ENCODE data around the gene CD69.
A peak's percentile ranks its signal among the peaks of the same experiment; 100 is the strongest.

CD69 gene

DNA sequence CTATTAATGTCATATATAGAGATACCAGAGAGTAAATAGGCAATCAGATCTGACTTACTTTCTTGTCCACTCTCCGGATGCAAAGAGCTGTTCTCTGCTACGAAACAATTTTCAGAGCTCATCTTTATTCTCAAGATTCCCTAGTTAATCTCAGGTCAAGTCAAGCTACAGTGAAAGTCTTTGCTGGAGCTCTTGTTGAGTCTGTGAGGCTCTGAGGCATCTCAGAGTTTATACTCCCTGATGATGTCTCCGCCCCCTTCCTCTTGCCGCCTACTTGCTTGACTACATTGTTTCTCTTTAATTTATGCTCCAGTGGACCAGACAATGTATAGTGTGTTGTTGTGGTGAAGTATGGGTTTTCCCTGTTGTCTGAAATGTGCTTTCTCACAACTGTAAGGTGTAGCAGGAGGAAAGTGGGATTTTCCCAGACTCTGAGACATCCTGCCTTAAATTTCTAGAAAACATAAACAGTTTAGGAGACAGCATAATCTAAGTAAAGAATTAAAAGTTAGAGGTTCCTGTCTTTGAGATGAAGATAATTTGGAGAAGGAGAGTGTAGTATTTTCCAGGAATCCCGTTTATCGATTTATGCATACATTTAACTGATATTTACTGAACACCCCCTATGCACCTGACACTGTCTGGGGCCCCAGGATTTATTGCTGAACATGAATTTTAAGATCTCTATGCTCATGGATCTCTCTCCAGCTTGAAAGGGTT lies at the start of gene CD69:
TSS of gene CD69 (minus strand) at position 203 of the 720 bp plus-strand sequence. CDS start at position 122, 81 bp downstream.
- DNase-seq: no peak

DNA sequence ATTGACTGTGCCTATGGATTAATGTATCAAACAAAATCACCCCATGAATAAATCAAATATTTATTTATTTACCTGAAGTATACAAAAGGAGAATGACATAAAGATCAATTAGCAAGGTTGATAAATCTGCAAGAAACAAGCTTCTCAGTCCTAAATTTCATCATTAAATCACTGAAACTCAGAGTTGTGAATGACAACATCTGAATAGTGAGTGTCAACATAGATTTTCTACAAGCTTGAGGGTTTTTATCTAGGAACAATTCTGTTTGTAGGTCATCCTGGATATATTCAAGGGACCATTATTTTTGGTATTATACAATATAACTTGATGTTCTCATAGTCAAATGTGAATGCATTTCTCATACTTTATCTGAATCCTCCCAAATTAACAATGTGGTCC lies 49.2 kb upstream of the CD69 start:
- DNase-seq: no peak

DNA sequence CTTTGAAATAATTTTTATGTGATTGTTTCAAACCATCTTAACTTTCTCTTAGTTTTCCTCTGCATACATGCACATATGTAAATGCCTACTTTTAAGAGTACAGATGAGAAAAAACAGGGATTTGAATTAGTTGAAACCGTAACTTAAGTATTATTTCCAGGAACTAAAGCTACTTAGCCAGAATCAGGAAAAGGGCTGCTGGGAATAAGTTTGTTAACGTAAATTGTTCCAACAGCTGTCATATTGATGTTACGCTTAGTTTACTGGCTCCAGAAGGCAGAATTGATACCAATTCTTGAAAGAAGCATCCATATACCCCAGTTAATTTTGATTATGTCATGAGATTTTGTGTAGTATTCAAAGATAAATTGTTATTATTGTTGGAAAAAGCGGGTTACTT lies 48.6 kb upstream of the CD69 start:
- no peak for DNase-seq

DNA sequence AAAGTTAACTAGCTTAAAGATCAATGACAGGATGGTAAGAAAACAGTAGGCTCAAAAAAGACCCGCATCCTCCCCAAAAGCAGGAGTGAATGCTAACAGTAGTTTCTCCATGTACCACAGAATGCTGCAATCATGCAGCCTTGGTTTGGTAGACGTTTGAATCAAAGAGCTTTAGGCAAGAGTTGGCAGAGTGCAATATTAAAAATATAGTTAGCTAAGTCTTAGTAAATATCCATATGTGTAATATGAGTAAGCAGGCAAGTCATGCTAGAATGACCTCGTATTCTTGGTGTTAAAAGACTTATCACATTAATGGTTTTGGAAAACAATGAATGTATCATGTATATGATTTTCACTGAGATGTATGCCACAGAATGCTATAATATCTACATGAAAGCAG lies 47.8 kb upstream of the CD69 start:
- no peak for DNase-seq

DNA sequence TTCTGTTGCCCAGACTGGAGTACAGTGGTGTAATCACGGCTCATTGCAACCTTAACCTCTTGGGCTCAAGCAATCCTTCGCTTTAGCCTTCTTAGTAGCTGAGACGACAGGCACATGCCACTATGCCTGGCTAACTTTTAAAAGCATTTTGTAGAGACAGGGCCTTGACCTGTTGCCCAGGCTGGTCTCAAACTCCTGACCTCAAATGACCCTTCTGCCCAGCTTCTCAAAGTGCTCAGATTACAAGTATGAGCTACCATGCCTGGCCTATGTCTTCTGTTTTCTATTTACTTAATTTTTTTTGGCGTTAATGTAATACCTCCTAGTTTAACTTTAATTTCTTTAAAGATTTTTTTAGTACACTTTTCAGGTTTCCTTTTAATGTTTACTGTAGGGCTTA lies 46.0 kb upstream of the CD69 start:
- no peak for DNase-seq

DNA sequence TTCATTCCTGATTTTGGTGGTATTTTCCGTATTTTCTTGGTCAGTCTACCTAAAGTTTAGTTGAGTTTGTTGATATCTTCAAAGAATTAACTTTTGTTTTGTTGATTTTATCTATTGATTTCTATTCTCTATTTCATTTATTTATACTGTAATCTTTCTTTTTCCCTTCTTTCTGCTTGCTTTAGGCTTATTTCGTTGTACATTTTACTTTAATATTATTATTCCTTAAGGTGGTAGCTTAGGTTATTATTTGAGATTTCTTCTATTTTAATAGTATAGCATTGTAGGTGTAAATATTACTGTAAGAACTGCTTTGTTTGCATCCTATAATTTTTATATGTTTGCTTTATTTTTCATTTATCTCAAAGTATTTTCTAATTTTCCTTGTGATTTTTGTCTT lies 45.2 kb upstream of the CD69 start:
- no peak for DNase-seq

DNA sequence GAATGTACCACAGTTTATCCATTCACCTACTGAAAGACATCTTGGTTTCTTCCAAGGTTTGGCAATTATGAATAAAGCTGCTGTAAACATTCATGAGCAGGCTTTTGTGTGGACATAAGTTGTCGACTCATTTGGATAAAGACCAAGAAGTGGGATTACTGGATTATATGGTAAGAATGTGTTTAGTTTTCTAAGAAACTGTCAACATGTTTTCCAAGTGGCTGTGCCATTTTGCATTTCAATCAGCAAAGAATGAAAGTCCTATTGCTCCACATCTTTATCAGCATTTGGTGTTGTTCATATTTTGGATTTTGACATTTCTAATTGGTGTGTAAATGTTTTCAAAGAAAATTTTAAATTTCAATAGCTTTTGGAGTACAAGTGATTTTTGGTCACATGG lies 39.3 kb upstream of the CD69 start:
- DNase-seq: no peak

DNA sequence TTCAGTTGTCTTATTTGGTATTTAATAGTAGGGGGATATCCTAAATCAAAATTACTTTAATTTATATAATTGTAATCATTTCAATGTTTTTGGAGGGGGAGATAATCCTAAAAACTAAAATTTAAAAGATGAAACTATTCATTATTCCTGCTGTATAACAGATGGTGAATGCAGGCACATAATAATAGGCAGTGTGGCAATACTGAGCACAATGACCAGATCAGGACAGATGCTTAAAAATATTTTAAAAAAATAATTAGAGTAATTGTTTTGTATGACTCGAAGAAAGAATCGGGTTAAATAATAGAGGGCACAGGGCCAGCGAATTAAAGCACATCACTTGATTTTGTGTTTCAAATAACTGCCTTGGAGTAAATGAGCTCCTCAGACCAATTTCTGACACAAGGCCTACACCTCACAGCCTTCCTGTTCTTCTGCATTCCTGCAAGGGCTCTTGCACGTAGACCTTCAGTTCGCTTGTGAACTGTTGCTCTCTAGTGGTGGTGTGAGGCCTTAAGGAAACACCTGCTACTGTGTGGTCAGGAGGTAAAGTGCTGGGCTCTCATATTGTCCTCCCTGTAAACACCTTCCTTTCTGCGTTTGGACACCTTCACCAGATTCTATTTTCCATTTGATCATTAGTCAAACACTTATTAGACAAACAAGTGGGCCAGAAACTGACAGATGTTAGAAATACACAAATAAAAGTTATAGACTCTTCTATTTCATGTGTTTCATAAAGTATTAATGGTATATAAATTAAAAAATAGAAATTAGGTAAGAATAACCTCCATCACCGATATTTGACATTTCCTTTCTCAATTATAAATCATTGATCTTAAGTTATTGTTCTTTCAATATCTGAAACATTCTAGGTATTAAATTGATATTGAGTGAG lies 37.3 kb upstream of the CD69 start:
- peak in 6 of 51 donors; percentile 0 to 6 (median 2) for DNase-seq

DNA sequence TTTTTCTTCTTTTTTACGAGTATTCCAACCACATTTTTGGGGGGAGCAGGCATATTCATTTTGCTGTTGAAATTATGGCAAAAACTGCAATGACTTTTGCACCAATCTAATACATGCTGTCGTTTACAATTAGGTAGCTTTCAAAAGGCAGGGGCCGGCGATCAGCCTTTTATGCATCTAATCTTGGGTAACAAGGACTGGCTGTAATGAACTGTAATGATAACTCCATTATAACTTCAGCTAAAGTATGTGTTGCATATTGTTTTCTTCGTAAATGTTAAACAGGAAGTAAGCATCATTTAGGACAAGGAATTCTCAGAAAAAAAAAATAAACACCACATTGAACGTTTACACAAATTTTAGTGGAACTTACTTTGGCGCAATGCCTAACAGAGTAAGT lies 36.3 kb upstream of the CD69 start:
- no peak for DNase-seq

DNA sequence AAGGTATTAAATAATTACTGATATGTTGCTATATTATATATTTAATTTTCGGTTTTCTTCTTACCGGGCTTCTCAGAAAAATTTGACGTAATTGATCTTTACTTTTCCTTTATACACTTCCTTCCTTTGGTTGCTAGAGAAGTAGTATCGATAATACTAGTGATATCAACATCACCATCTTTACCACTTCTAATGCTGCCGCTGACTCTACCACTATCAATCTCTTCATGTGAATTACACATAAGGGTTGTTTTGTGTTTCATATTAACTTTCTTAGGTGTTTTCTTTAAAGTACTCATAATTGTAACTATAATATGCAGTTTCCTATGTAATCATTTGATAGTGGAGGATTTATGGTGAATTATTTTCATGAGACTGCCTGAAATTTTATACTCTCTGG lies 35.6 kb upstream of the CD69 start:
- no peak for DNase-seq

DNA sequence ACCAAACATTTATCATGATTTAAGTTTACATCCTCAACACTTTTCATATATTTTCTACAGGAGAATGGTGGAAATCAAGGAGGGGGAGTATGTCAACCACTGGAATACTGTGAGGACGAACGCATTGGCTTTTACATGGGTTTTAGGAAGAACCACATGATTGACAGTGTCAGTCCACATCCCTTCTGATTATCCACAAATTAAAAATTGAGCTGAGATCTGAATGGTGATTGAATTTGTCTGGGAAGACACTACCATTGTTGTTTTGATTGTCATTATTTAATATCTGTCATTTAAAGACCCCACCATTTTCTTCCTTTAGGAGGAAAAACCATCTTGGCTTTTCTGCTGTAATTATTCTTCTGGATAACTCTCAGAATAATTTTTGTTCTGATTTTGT lies 35.2 kb upstream of the CD69 start:
- no peak for DNase-seq

DNA sequence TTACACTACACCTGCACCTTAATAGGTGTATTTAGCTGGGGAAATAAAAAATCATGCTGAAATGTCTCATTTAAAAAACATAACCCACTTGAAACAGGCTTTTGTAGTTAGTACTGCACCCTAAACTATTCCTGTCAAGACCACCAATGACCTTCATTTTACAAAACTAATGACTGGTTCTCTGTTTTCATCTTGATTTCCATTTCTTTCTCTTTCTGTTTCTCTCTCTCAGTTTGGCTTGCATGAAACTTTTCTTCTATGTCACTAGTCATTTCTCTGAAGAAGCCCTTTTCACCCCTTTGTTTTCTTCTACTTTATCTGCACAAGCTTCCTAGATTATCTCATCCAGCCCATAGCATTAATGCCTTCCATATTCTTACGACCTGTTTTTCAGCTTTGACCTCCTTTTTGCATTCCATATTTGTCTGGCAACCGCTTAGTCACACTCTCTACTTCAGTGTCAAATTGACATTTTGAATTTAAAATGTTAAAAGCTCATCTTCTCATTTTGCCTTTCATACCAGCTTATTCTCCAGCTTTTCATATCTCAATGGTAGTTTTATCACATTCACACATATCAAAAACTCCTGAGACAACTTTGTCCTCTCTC lies 33.9 kb upstream of the CD69 start:
- DNase-seq: no peak

DNA sequence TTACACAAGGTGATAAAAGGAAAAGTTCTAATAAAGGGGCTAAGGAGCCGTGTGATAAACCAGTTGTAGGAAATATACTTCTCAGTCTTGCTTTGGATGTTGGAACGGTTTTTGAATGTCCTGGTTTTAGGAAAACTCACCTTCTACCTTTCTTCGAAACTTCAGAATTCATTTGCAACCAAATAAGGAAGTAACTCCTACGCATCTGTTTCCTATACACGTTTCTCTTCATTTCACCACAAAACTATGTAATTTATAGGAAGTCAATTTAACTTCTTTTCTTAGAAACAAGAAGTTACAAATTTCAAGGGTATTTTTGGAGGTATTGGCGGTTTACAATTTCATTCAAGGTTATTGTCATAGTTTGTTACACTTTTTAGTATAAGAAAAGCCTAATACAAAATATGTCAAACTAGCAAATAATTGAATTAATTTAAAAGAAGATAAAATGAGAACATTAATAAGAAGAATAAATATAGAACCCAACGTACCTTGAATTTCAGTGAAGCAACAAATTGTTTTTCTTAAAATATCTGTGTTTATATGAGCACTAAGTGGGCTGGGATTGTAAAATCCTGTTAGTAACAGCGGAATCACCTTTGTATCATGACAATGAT lies 33.2 kb upstream of the CD69 start:
- DNase-seq: no peak

DNA sequence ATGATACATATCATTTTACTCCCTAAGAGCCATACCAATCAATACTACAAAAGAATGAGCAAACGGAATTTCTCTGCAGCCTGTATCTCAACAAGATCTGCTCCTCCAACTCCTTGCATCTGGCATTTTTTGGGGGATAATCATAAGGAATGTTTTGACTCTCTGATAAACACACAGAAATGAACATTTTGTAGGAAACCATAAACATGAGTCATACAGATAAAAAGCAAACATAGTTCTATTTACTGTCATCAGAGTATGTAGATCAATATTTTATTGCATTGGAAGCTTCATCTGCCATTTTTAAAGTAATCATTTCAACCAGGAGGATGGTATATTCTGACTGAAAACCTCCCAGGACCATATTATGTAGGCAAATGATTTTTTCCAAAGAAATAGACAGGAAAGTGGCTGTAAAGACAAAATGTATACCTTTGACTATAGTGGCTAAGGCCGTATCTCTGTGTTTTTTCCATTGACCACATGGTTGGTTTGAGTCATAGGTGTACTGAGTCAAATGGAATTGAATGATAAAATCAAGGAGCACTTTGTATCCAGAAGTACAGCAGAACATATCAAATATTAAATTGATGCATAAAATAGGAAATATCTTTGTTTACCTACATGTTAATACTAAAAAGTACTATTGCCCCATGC lies 32.4 kb upstream of the CD69 start:
- DNase-seq: no peak

DNA sequence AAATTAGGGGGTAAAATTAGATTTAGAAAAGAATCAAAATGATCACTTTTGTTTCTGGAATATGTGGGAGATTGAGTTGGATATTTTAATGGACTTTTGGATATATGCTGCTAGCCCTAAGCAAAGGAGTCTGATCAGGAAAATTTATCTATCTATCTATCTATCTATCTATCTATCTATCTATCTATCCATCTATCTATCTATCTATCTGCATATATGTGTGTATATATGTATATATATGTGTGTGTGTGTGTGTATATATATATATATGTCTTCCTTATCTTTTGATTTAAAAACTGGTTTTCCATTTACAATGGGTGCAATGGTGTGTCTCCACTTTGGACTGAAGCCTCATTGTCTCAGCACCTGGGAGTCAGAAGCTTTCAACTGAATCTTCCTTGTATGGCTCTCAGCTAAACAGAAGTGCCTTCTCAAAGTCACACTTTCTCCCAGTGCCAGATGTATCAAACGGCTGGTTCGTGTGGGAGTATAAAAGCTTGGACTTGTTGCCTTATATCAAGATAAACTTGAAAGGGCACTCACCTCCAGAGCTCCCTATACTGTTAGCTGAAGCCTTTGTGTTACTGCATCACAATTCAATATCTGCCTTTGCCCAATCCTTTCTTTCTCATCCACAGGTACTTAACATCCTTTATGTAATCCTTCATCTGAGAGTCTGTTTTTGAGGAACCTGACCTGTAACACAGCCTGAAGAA lies 31.6 kb upstream of the CD69 start:
- DNase-seq: no peak

DNA sequence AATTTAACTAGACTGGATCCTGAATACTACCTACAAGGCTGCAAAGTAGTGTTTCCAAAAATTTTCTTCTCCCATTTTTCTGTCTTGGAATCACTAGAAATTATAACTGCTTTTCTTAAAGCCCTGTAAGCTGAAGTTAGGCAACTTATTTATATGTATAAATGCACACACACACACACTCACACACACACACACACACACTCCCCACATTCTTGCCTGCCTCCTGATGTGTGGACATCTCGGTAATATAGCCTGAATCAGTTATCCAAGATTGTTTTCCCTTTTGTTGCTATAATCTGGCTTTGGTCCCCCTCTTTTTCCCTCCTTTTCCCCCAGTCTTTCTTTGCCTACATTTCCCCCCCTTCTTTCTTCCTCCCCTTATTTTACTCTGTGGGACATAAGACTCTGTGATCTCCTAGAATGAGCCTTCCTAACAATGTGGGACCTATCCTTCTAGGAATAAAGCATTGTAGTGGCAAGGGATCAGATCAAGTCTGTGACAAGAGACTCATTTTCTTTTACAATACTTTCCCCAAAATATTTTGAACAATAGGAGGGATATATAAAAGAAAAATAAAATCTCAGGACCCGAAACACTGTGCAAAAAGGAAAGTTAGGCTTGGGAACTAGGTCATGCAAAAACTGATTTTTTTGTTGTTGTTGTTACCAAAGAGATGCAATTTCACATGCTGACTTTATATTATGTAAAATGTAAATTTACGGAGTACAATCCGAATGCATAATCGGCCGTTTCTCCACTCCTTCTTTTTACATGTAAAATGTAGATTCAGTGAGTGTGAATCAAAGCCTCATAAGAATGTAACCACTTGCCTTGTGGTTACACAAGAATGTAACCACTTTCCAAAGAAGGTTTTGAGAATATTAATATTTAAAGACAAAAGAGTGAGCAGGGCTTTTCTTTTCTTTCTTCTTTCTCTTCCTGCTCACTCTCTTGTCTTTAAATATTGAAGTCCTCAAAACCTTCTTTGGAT lies 26.3 kb upstream of the CD69 start:
- DNase-seq: no peak

DNA sequence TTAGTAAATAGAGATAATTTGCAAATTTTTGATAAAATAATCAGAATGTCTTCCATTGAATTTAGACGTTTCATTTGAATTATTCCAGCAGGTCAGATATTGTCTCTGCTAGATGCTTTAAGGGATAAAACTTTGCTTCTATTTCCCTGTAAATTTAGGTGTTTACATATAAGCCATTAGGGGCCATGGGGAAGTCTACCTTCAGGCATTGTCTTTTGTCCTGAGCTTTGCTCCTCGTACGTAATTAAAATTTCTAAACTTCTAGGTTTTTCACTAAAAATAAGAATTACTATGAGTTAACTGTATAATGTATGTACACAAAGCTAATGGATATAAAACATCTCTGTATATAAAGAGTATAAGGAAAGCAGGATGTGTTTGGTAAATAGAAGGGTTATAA lies 24.1 kb upstream of the CD69 start:
- no peak for DNase-seq

DNA sequence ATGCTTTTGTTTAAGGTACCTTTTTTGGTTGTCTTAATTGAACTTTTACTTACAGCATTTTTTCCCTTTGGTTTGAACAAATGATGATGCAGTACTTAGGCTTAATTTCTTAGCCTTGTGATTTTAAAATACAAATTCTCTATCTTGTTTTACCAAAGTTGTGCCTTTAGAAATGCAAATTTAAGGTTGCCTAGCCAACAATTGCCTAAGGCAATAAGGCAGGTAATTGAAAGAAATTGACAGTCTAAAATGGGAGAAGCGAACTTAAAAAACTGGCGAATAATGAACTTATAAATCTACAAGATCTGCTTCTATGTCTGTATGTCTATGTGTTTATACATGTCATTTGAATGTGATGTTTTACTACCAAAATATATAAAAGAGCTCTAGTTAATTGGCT lies 23.6 kb upstream of the CD69 start:
- DNase-seq: no peak

DNA sequence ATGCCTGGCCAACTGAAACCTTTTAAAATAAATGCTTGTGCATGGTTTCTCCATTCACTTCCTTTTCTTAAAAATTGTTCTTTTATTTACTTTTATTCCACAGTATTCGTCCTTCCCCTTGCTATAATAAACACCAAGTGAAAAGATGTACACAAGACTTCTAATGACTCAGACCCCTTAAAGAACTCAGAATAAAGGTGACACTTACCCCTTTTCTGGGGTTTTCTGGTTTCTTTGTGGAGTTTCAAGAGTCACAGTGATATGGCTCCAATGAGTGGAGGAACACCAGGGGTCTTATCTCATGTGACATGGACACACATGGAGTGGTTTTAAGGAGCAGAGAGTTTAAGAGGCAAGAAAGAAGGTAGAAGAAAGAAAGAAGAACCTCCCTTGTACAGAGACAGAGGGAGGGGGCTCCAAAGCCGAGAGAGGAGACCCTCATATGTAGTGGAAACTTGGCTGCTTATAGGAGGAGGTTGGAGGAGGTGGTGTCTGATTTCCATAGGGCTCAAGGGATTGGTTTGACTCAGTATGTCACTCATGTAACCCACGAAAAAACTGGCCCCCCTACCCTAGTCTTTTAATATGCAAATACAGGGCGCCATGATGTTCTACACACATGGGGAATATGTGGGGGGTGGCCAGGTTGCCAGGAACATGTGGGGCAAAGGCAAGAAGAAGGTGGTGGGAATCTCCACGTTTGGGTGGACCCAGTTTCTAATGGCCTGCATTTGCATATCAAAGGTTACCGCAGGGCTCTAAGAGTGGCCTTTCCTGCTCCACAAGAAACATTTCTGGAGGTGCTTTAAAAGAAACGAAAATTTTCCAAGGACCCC lies 22.1 kb upstream of the CD69 start:
- DNase-seq: no peak
